Muscle layer of colon (tissue), 2 donors: Measurements from ENCODE around the gene TPPP.

Experiments used
- H3K27ac ChIP-seq: one replicate; pipeline ENCODE4 v1.7.0; 2013; ENCODE audit warnings: low read depth, mild to moderate bottlenecking, low read length, moderate library complexity
- H3K27me3 ChIP-seq, 2 donors: one replicate each; pipeline ENCODE4 v1.7.0; 2013; ENCODE audit warnings: low read length in 2 of 2, mild to moderate bottlenecking in 2 of 2; ENCODE audit not compliant: insufficient read depth in 2 of 2, control insufficient read depth in 1 of 2
- H3K36me3 ChIP-seq: one replicate; pipeline ENCODE4 v1.7.0; 2013; ENCODE audit warnings: mild to moderate bottlenecking, low read length; ENCODE audit not compliant: insufficient read depth
- H3K4me1 ChIP-seq: one replicate; pipeline ENCODE4 v1.7.0; 2013; ENCODE audit warnings: mild to moderate bottlenecking, low read length; ENCODE audit not compliant: insufficient read depth
- H3K4me3 ChIP-seq, 2 donors: one replicate each; pipeline ENCODE4 v1.7.0; 2013; ENCODE audit warnings: low read length in 2 of 2, low read depth in 1 of 2, mild to moderate bottlenecking in 1 of 2, moderate library complexity in 1 of 2
- H3K9ac ChIP-seq: one replicate; pipeline ENCODE4 v1.7.0; 2013; ENCODE audit warnings: low read length
- H3K9me3 ChIP-seq: one replicate; pipeline ENCODE4 v1.7.0; 2013; ENCODE audit warnings: mild to moderate bottlenecking, low read length
- donor health status: abdominal sarcoma.
- donor health status: Adenocarcinoma of cecum.

TPPP gene

GRCh38 chr5:673831-674629 lies 19.1 kb downstream of the TPPP start:
- Histone ChIP-seq H3K9me3 (no peaks in the 10 kb centered on the region), H3K4me1 (peaks cover 49% of the 10 kb centered on the region), H3K27ac (peak overlapping the region; percentile 80), H3K4me3 (peak overlapping the region in 1 of 2 donors; percentile 9), H3K9ac (no peak overlapping the region), H3K27me3 (no peaks in the 10 kb centered on the region), H3K36me3 (peaks cover 6% of the 10 kb centered on the region)

DNA sequence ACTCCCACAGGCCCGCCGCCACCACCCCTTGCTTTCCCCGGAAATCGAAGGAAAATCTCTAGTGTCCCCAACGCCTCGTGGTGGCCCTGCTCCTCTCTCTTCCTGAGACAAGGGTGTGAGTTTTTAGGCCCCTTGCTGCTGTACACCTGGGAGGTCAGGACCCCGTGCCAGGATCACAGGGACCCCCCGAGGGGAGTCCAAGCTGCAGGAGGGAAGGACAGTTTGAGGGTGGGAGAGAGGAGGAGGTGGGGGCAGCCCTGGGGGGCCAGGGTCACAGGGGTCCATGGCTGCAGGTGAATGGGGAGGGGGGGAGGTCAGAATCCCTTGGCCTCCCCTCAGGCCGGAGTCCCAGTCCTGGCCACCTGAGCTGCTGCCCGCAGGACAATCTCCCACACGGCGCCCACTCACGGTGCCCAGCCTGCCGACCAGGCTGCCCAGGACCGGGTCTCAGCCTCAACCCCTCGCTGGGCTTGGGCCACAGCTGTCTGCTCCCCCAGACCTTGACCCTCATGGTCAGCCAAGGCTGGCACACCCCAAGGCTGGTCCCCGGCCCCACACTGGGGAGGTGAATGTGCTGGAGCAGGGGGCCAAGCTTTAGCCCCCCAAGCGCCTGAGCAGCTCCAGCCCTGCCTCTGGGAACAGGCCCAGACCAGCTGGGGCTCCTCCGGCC lies 19.9 kb downstream of the TPPP start:
- peaks cover 55% of the 10 kb centered on the region for H3K4me1 ChIP-seq
- peak overlapping the region; percentile 59 for H3K27ac ChIP-seq
- H3K27me3 ChIP-seq: no peaks in the 10 kb centered on the region
- no peaks in the 10 kb centered on the region for H3K9me3 ChIP-seq
- no peak overlapping the region for H3K9ac ChIP-seq
- H3K36me3 ChIP-seq: peaks cover 6% of the 10 kb centered on the region
- peak overlapping the region in 1 of 2 donors; percentile 58 for H3K4me3 ChIP-seq

- Histone ChIP-seq H3K27me3 (no peaks in the 10 kb centered on the region), H3K9ac (no peak overlapping the region), H3K36me3 (peaks cover 6% of the 10 kb centered on the region), H3K4me1 (peaks cover 55% of the 10 kb centered on the region), H3K4me3 (peak overlapping the region; percentile 5 to 58), H3K27ac (peak overlapping the region; percentile 59), H3K9me3 (no peaks in the 10 kb centered on the region)
Measured at GRCh38 chr5:672329-673160, 20.6 kb downstream of the TPPP start.

DNA sequence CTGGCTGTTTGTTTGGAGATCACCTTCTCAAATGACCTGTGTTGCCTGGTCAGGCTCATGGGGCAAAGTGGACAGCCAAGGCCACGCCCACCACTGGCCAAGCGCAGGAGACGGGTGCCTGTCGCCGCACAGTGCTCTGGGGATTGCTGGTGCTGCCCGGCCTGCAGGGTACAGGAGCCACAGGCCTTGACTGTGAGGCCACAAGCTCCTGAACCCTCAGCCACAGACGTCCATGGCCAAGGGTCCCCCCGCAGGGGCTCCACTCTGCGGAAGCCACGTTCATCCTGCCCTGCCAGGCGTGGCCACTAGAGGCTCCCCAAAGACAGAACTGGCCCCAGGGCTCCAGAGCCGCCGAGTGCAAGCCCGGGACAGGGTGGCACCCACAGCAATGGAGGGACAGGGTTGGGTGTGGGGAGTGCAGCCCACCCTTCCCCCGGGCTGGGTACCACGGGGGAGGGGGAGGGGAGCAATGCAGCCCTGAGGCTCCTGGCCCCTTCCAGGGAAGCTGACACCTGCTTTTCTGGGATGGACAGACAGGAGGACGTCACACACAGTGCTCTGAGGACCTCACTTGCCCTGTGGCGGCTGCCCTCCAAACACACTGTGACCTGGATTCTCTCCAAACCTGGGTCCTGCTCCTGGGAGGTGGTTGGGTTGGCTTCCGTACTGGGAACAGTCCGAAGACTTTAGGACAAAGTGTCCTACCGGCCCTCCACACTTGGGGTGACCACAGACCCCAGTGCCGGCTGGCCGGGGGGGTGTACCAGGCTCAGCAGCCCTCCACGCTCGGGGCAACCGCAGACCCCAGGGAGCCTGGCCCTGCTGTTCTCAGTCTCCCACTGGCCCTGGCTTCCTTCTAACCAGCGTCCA lies 21.5 kb downstream of the TPPP start:
- peaks cover 6% of the 10 kb centered on the region for H3K36me3 ChIP-seq
- no peaks in the 10 kb centered on the region for H3K9me3 ChIP-seq
- H3K4me3 ChIP-seq: peak overlapping the region in 1 of 2 donors; percentile 58
- H3K27me3 ChIP-seq: no peaks in the 10 kb centered on the region
- no peak overlapping the region for H3K9ac ChIP-seq
- H3K4me1 ChIP-seq: peaks cover 55% of the 10 kb centered on the region
- peak overlapping the region; percentile 39 for H3K27ac ChIP-seq

GRCh38 chr5:670396-671270 lies 22.5 kb downstream of the TPPP start:
- no peaks in the 10 kb centered on the region for H3K27me3 ChIP-seq
- no peaks in the 10 kb centered on the region for H3K9me3 ChIP-seq
- H3K27ac ChIP-seq: peak overlapping the region; percentile 25
- H3K4me3 ChIP-seq: no peak overlapping the region
- H3K9ac ChIP-seq: no peak overlapping the region
- H3K36me3 ChIP-seq: peaks cover 2% of the 10 kb centered on the region
- peaks cover 51% of the 10 kb centered on the region for H3K4me1 ChIP-seq

DNA sequence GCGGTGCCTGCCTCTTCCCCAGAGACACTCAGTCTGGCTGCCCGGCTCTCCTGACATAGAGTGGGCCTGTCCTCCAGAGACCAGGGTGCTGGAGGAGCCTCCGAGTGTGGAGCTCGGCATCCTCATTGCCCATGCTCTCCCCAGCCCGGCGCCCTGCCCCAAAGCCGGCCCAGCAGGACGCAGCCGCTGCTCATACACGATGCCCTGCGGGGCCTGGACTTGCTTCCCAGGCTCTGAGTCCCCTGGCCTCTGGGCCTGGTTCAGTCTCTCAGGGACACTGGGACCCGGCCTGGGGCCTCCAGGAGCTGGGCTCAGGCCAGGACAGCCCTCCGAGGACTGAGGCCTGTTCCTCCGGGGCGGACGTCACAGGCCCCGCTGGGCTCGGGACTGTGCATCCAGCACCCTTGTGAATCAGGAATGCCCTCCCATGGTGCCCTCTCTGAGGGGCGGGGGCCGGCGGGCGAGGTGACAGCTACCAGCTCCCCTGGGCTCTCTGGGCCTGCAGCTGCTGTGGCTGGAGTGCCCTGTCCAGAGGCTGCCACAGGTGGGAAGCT lies 23.2 kb downstream of the TPPP start:
- no peaks in the 10 kb centered on the region for H3K9me3 ChIP-seq
- H3K27me3 ChIP-seq: no peaks in the 10 kb centered on the region
- H3K27ac ChIP-seq: peak overlapping the region; percentile 56
- H3K4me3 ChIP-seq: no peak overlapping the region
- H3K9ac ChIP-seq: no peak overlapping the region
- H3K4me1 ChIP-seq: peaks cover 47% of the 10 kb centered on the region
- peaks cover 2% of the 10 kb centered on the region for H3K36me3 ChIP-seq

- Histone ChIP-seq H3K9me3 (no peaks in the 10 kb centered on the region), H3K27ac (peak overlapping the region; percentile 56), H3K9ac (no peak overlapping the region), H3K4me1 (peaks cover 41% of the 10 kb centered on the region), H3K4me3 (no peak overlapping the region), H3K27me3 (no peaks in the 10 kb centered on the region), H3K36me3 (peaks cover 9% of the 10 kb centered on the region)
Measured at GRCh38 chr5:669111-669841, 23.9 kb downstream of the TPPP start.

GRCh38 chr5:668283-668995 lies 24.7 kb downstream of the TPPP start:
- Histone ChIP-seq H3K27me3 (no peaks in the 10 kb centered on the region), H3K27ac (peak overlapping the region; percentile 56), H3K9ac (no peak overlapping the region), H3K4me1 (peaks cover 33% of the 10 kb centered on the region), H3K36me3 (peaks cover 16% of the 10 kb centered on the region), H3K4me3 (no peak overlapping the region), H3K9me3 (no peaks in the 10 kb centered on the region)

GRCh38 chr5:666816-667498 lies 26.2 kb downstream of the TPPP start:
- H3K27me3 ChIP-seq: no peaks in the 10 kb centered on the region
- no peak overlapping the region for H3K27ac ChIP-seq
- H3K9me3 ChIP-seq: no peaks in the 10 kb centered on the region
- peaks cover 25% of the 10 kb centered on the region for H3K36me3 ChIP-seq
- H3K4me1 ChIP-seq: peaks cover 18% of the 10 kb centered on the region
- H3K9ac ChIP-seq: no peak overlapping the region
- no peak overlapping the region for H3K4me3 ChIP-seq
